OCI-LY1 (cell line): ENCODE data around the gene ZBTB8OS.
"Not testable (repeated sequence)": the region's sequence is repeated elsewhere in the genome, so short reads cannot be mapped to it uniquely, and the experiment has no call there.

Source experiments
- H2AFZ ChIP-seq: fragments of 200-600 bp; sonication (generic), shearing (Covaris generic); 2 replicates; pipeline ENCODE4 v1.6.0; 2014; ENCODE audit warnings: antibody characterized with exemption, mild to moderate bottlenecking, low read length
- H3F3A ChIP-seq: fragments of 200-600 bp; sonication (generic), shearing (Covaris generic); 2 replicates; pipeline ENCODE4 v1.6.0; 2014; ENCODE audit warnings: mild to moderate bottlenecking, antibody characterized with exemption, low read length, moderate library complexity; ENCODE audit not compliant: insufficient read depth
- H3K27ac ChIP-seq: fragments of 200-600 bp; sonication (generic); 2 replicates; pipeline ENCODE4 v1.5.1; 2014; ENCODE audit warnings: low read length, mixed run types, mild to moderate bottlenecking, low read depth; ENCODE audit not compliant: poor library complexity, severe bottlenecking
- H3K27me3 ChIP-seq: fragments of 200-600 bp; sonication (generic); 2 replicates; pipeline ENCODE4 v1.6.0; 2014; ENCODE audit warnings: antibody characterized with exemption, mild to moderate bottlenecking, low read length, moderate library complexity; ENCODE audit not compliant: insufficient read depth
- H3K36me3 ChIP-seq: fragments of 200-600 bp; sonication (generic); 2 replicates; pipeline ENCODE4 v1.6.1; 2014; ENCODE audit warnings: mild to moderate bottlenecking, antibody characterized with exemption, low read length, moderate library complexity, mixed read lengths; ENCODE audit not compliant: insufficient read depth
- H3K4me1 ChIP-seq: fragments of 200-600 bp; sonication (generic); 2 replicates; pipeline ENCODE4 v1.5.1; 2014; ENCODE audit warnings: mild to moderate bottlenecking, low read length, moderate library complexity; ENCODE audit not compliant: insufficient read depth, severe bottlenecking
- H3K4me2 ChIP-seq: fragments of 200-600 bp; sonication (generic), shearing (Covaris generic); 2 replicates; pipeline ENCODE4 v1.6.1; 2014; ENCODE audit warnings: low read length
- H3K4me3 ChIP-seq: fragments of 200-600 bp; sonication (generic); 2 replicates; pipeline ENCODE4 v1.5.1; 2014; ENCODE audit warnings: low read length, low read depth, mild to moderate bottlenecking, mixed read lengths; ENCODE audit not compliant: poor library complexity, severe bottlenecking
- H3K79me2 ChIP-seq: fragments of 200-600 bp; shearing (Covaris generic); 2 replicates; pipeline ENCODE4 v1.6.1; 2016; ENCODE audit warnings: mixed run types, low read length, mixed read lengths; ENCODE audit not compliant: insufficient read depth
- H3K9ac ChIP-seq: fragments of 200-600 bp; sonication (generic), shearing (Covaris generic); 2 replicates; pipeline ENCODE4 v1.6.1; 2014; ENCODE audit warnings: mild to moderate bottlenecking, low read length, mixed read lengths
- H3K9me2 ChIP-seq: fragments of 200-600 bp; sonication (generic), shearing (Covaris generic); 2 replicates; pipeline ENCODE4 v1.6.1; 2014; ENCODE audit warnings: low read depth, mild to moderate bottlenecking, low read length, mixed read lengths
- H3K9me3 ChIP-seq: fragments of 200-600 bp; shearing (Covaris generic); 2 replicates; pipeline ENCODE4 v1.6.1; 2014; ENCODE audit warnings: low read length, mixed read lengths
- H4K20me1 ChIP-seq: fragments of 200-600 bp; sonication (generic), shearing (Covaris generic); 2 replicates; pipeline ENCODE4 v1.6.0; 2016; ENCODE audit warnings: mild to moderate bottlenecking, low read length; ENCODE audit not compliant: insufficient read depth
- CTCF ChIP-seq: fragments of 200-600 bp; sonication (generic), shearing (Covaris generic); IDR thresholded peaks from 2 replicates; pipeline ENCODE4 v1.5.1; 2017; ENCODE audit warnings: mild to moderate bottlenecking, antibody characterized with exemption, low read length, moderate library complexity, mixed read lengths
- EZH2 ChIP-seq: fragments of 200-600 bp; sonication (generic), shearing (Covaris generic); IDR thresholded peaks from 2 replicates; pipeline ENCODE4 v1.8.0; 2017; ENCODE audit warnings: borderline replicate concordance, mixed run types, mild to moderate bottlenecking, antibody characterized with exemption, low read length, moderate library complexity, mixed read lengths

ZBTB8OS gene

GRCh38 chr1:32632829-32633228, 17.5 kb downstream of the ZBTB8OS start:
- no peaks in the 10 kb centered on the region for H4K20me1 ChIP-seq
- H3K4me2 ChIP-seq = no peak overlapping the region
- TF ChIP-seq CTCF = no peak
- TF ChIP-seq EZH2 = no peak
- peaks cover 4% of the 10 kb centered on the region; the same call in 1 of the 2 replicates for H3F3A ChIP-seq
- no peak overlapping the region for H3K4me3 ChIP-seq
- H3K27ac ChIP-seq = peak overlapping the region; percentile 11
- no peaks in the 10 kb centered on the region for H3K9me3 ChIP-seq
- H3K9ac ChIP-seq = no peak overlapping the region
- no peak overlapping the region for H2AFZ ChIP-seq
- H3K4me1 ChIP-seq = peaks cover 9% of the 10 kb centered on the region
- H3K36me3 ChIP-seq = peaks cover 33% of the 10 kb centered on the region
- H3K27me3 ChIP-seq = no peaks in the 10 kb centered on the region
- no peaks in the 10 kb centered on the region for H3K9me2 ChIP-seq
- peaks cover 6% of the 10 kb centered on the region; the same call in 1 of the 2 replicates for H3K79me2 ChIP-seq

- not testable (repeated sequence) for H3K4me3 ChIP-seq, H3F3A ChIP-seq, H2AFZ ChIP-seq, H3K79me2 ChIP-seq, H3K9me3 ChIP-seq, H3K4me2 ChIP-seq, H4K20me1 ChIP-seq, H3K27me3 ChIP-seq, H3K9me2 ChIP-seq, H3K27ac ChIP-seq, H3K9ac ChIP-seq
- peaks cover 19% of the 10 kb centered on the region for H3K4me1 ChIP-seq
- peaks cover 42% of the 10 kb centered on the region for H3K36me3 ChIP-seq
Observed at GRCh38 chr1:32630173-32630572, 20.2 kb downstream of the ZBTB8OS start.

- Histone ChIP-seq H3K9me2 (no peaks in the 10 kb centered on the region), H3K9me3 (no peaks in the 10 kb centered on the region), H3K9ac (no peak overlapping the region), H3K79me2 (no peaks in the 10 kb centered on the region), H3K4me2 (peak overlapping the region; percentile 28), H3K27ac (peak overlapping the region; percentile 74), H3K27me3 (no peaks in the 10 kb centered on the region), H4K20me1 (no peaks in the 10 kb centered on the region), H3F3A (no peaks in the 10 kb centered on the region), H3K4me3 (no peak overlapping the region), H2AFZ (no peak overlapping the region), H3K4me1 (peaks cover 19% of the 10 kb centered on the region), H3K36me3 (peaks cover 29% of the 10 kb centered on the region)
- no peak for TF ChIP-seq EZH2
- no peak for TF ChIP-seq CTCF
Observed at GRCh38 chr1:32627596-32628162, 22.7 kb downstream of the ZBTB8OS start.

- H3K36me3 ChIP-seq = peaks cover 32% of the 10 kb centered on the region
Observed at GRCh38 chr1:32626176-32626575, 24.2 kb downstream of the ZBTB8OS start.

More at GRCh38 chr1:32626176-32626575, 24.2 kb downstream of the ZBTB8OS start:
- Histone ChIP-seq H3K27me3 (no peaks in the 10 kb centered on the region), H3K9me3 (no peaks in the 10 kb centered on the region), H3F3A (no peaks in the 10 kb centered on the region), H3K9me2 (no peaks in the 10 kb centered on the region), H3K4me1 (peaks cover 19% of the 10 kb centered on the region), H2AFZ (no peak overlapping the region), H3K4me2 (no peak overlapping the region), H3K4me3 (no peak overlapping the region), H3K79me2 (no peaks in the 10 kb centered on the region), H3K9ac (no peak overlapping the region), H3K27ac (no peak overlapping the region), H4K20me1 (no peaks in the 10 kb centered on the region)
- TF ChIP-seq CTCF (no peak), EZH2 (no peak)
